Measurements from ENCODE around the gene HOXA4.

Gene HOXA4

GRCh38 chr7:27091105-27091504 is 39.5 kb downstream of the HOXA4 start:
- H3K27me3 ChIP-seq (ENCODE audit: control insufficient read depth, insufficient read depth, low read length) = peaks cover 88% of the 10 kb centered on the region

GRCh38 chr7:27088002-27088922 is 42.3 kb downstream of the HOXA4 start:
- H3K9me3 ChIP-seq (ENCODE audit: control insufficient read depth, insufficient read depth, low read depth, low read length) = no peaks in the 10 kb centered on the region
- H3K27ac ChIP-seq (ENCODE audit: low read depth, low read length) = no peak overlapping the region
- no peaks in the 10 kb centered on the region for H3K36me3 ChIP-seq (ENCODE audit: control insufficient read depth, insufficient read depth, low read length)
- H3K27me3 ChIP-seq (ENCODE audit: control insufficient read depth, insufficient read depth, low read length) = peaks cover 59% of the 10 kb centered on the region
- no peak overlapping the region for H3K4me3 ChIP-seq (ENCODE audit: low read depth, low read length)
- no peak overlapping the region for H3K9ac ChIP-seq (ENCODE audit: low read length)
- peaks cover 31% of the 10 kb centered on the region for H3K4me1 ChIP-seq (ENCODE audit: control insufficient read depth, insufficient read depth, low read length)

More at GRCh38 chr7:27091105-27091504, 39.5 kb downstream of the HOXA4 start:
- H3K36me3 ChIP-seq (ENCODE audit: control insufficient read depth, insufficient read depth, low read length) = no peaks in the 10 kb centered on the region
- H3K27ac ChIP-seq (ENCODE audit: low read depth, low read length) = peak overlapping the region; percentile 3; the same call in 1 of the 2 replicates
- peak overlapping the region; percentile 6 for H3K9ac ChIP-seq (ENCODE audit: low read length)
- H3K4me1 ChIP-seq (ENCODE audit: control insufficient read depth, insufficient read depth, low read length) = peaks cover 48% of the 10 kb centered on the region
- H3K9me3 ChIP-seq (ENCODE audit: control insufficient read depth, insufficient read depth, low read depth, low read length) = no peaks in the 10 kb centered on the region
- H3K4me3 ChIP-seq (ENCODE audit: low read depth, low read length) = peak overlapping the region; percentile 16; the same call in 1 of the 2 replicates

DNA sequence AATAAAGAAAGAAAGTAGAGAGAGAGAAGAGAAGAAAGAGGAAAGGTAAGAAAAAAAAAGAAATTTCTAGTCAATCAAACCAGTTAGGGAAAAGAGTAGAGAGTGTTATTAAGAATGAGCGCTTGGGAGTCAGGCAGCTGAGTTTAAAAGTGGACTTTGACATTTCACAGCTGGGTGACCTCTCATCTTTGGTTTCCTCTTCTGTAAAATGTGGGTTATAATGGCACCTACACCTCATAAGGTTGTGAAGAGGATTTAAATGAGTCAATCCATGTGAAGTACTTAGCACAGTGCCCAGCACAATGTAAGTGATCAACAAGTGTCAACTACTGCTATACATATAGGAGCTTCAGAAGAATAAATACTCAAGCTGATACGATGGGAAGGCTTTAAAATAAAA is 46.9 kb downstream of the HOXA4 start:
- Histone ChIP-seq H3K27ac (ENCODE audit: low read depth, low read length) (no peak overlapping the region), H3K27me3 (ENCODE audit: control insufficient read depth, insufficient read depth, low read length) (peaks cover 14% of the 10 kb centered on the region), H3K4me1 (ENCODE audit: control insufficient read depth, insufficient read depth, low read length) (peaks cover 12% of the 10 kb centered on the region), H3K36me3 (ENCODE audit: control insufficient read depth, insufficient read depth, low read length) (no peaks in the 10 kb centered on the region), H3K9ac (ENCODE audit: low read length) (no peak overlapping the region), H3K4me3 (ENCODE audit: low read depth, low read length) (no peak overlapping the region), H3K9me3 (ENCODE audit: control insufficient read depth, insufficient read depth, low read depth, low read length) (no peaks in the 10 kb centered on the region)

- no peak overlapping the region for H3K27ac ChIP-seq (ENCODE audit: low read depth, low read length)
- no peaks in the 10 kb centered on the region for H3K9me3 ChIP-seq (ENCODE audit: control insufficient read depth, insufficient read depth, low read depth, low read length)
- H3K27me3 ChIP-seq (ENCODE audit: control insufficient read depth, insufficient read depth, low read length) = no peaks in the 10 kb centered on the region; the same call in 1 of the 2 replicates
- H3K36me3 ChIP-seq (ENCODE audit: control insufficient read depth, insufficient read depth, low read length) = no peaks in the 10 kb centered on the region
- H3K4me1 ChIP-seq (ENCODE audit: control insufficient read depth, insufficient read depth, low read length) = peaks cover 12% of the 10 kb centered on the region
- H3K9ac ChIP-seq (ENCODE audit: low read length) = no peak overlapping the region
- no peak overlapping the region for H3K4me3 ChIP-seq (ENCODE audit: low read depth, low read length)
Observed at GRCh38 chr7:27082171-27082570, 48.4 kb downstream of the HOXA4 start.

GRCh38 chr7:27080844-27081436 is 49.6 kb downstream of the HOXA4 start:
- Histone ChIP-seq H3K27me3 (ENCODE audit: control insufficient read depth, insufficient read depth, low read length) (no peaks in the 10 kb centered on the region), H3K27ac (ENCODE audit: low read depth, low read length) (no peak overlapping the region), H3K4me1 (ENCODE audit: control insufficient read depth, insufficient read depth, low read length) (peaks cover 12% of the 10 kb centered on the region), H3K9me3 (ENCODE audit: control insufficient read depth, insufficient read depth, low read depth, low read length) (0 out of 2 replicates have a peak, but pooled peaks cover 3% of the 10 kb centered on the region), H3K4me3 (ENCODE audit: low read depth, low read length) (no peak overlapping the region), H3K36me3 (ENCODE audit: control insufficient read depth, insufficient read depth, low read length) (no peaks in the 10 kb centered on the region), H3K9ac (ENCODE audit: low read length) (no peak overlapping the region)

- Histone ChIP-seq H3K27me3 (ENCODE audit: control insufficient read depth, insufficient read depth, low read length) (no peaks in the 10 kb centered on the region), H3K36me3 (ENCODE audit: control insufficient read depth, insufficient read depth, low read length) (no peaks in the 10 kb centered on the region), H3K27ac (ENCODE audit: low read depth, low read length) (no peak overlapping the region), H3K9ac (ENCODE audit: low read length) (no peak overlapping the region), H3K4me3 (ENCODE audit: low read depth, low read length) (no peak overlapping the region), H3K4me1 (ENCODE audit: control insufficient read depth, insufficient read depth, low read length) (peaks cover 12% of the 10 kb centered on the region), H3K9me3 (ENCODE audit: control insufficient read depth, insufficient read depth, low read depth, low read length) (peaks cover 6% of the 10 kb centered on the region; the same call in 1 of the 2 replicates)
Observed at GRCh38 chr7:27079234-27079975, 51.2 kb downstream of the HOXA4 start.

DNA sequence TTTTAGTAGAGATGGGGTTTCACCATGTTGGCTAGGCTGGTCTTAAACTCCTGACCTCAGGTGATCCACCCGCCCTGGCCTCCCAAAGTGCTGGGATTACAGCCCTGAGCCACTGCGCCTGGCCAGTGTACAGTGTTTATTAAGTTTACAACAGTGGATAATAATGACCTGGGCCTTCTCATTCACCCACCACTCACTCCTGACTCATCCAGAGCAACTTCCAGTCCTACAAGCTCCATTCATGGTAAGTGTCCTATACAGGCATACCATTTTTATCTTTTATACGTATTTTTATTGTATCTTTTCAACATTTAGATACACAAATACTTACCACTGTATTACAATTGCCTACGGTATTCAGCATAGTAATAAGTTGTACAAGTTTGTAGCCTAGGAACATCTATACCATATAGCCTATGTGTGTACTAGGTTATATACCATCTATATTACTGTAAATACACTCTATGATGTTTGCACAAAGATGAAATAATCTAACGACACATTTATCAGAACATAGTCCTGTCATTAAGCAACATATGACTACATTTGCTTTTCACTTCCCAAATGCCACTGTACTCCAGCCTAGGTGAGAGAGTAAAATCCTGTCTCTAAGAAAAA is 51.8 kb downstream of the HOXA4 start:
- no peak overlapping the region for H3K27ac ChIP-seq (ENCODE audit: low read depth, low read length)
- peaks cover 12% of the 10 kb centered on the region for H3K4me1 ChIP-seq (ENCODE audit: control insufficient read depth, insufficient read depth, low read length)
- peaks cover 6% of the 10 kb centered on the region; the same call in 1 of the 2 replicates for H3K9me3 ChIP-seq (ENCODE audit: control insufficient read depth, insufficient read depth, low read depth, low read length)
- no peaks in the 10 kb centered on the region for H3K36me3 ChIP-seq (ENCODE audit: control insufficient read depth, insufficient read depth, low read length)
- no peaks in the 10 kb centered on the region for H3K27me3 ChIP-seq (ENCODE audit: control insufficient read depth, insufficient read depth, low read length)
- no peak overlapping the region for H3K9ac ChIP-seq (ENCODE audit: low read length)
- H3K4me3 ChIP-seq (ENCODE audit: low read depth, low read length) = no peak overlapping the region

All from HUES6 (cell line).